Neural progenitor cell (in vitro differentiated cells): ENCODE data around the gene KDM6A. TPM values are rescaled to one million over a fixed set of nuclear protein-coding genes. Genes with fewer than 3 reads are reported as not detected.

ENCODE experiments used
- DNase-seq: peaks from one replicate; pipeline ENCODE4 v3.0.0-alpha.2; 2016; ENCODE audit warnings: low spot score
- H2AFZ ChIP-seq: fragments of 200-600 bp; sonication (generic); replicated peaks from 2 replicates; pipeline ENCODE4 v1.6.1; 2016; ENCODE audit warnings: antibody characterized with exemption
- H3F3A ChIP-seq: fragments of 200-600 bp; sonication (generic); 2 replicates; pipeline ENCODE4 v1.6.1; 2016; ENCODE audit warnings: antibody characterized with exemption, low read depth
- H3K27ac ChIP-seq: fragments of 200-600 bp; sonication (generic); 2 replicates; pipeline ENCODE4 v1.5.1; 2016; ENCODE audit warnings: mild to moderate bottlenecking
- H3K27me3 ChIP-seq: fragments of 200-600 bp; sonication (generic); 2 replicates; pipeline ENCODE4 v1.6.1; 2016; ENCODE audit warnings: mild to moderate bottlenecking, moderate library complexity
- H3K36me3 ChIP-seq: fragments of 200-600 bp; sonication (generic); 2 replicates; pipeline ENCODE4 v1.5.1; 2016
- H3K4me1 ChIP-seq: fragments of 200-600 bp; sonication (generic); 2 replicates; pipeline ENCODE4 v1.6.1; 2016; ENCODE audit warnings: mixed run types
- H3K4me2 ChIP-seq: fragments of 200-600 bp; sonication (generic); 2 replicates; pipeline ENCODE4 v1.6.1; 2016
- H3K4me3 ChIP-seq: fragments of 200-600 bp; sonication (generic); 2 replicates; pipeline ENCODE4 v1.5.1; 2016
- H3K79me2 ChIP-seq: fragments of 200-600 bp; sonication (generic); 2 replicates; pipeline ENCODE4 v1.6.1; 2016; ENCODE audit warnings: low read depth
- H3K9ac ChIP-seq: fragments of 200-600 bp; sonication (generic); 2 replicates; pipeline ENCODE4 v1.6.1; 2016
- H3K9me3 ChIP-seq: fragments of 200-600 bp; sonication (generic); 2 replicates; pipeline ENCODE4 v1.5.1; 2016; ENCODE audit warnings: low read depth
- H4K20me1 ChIP-seq: fragments of 200-600 bp; sonication (generic); 2 replicates; pipeline ENCODE4 v1.6.1; 2016; ENCODE audit warnings: low read depth
- H3K27ac Mint-ChIP-seq: 3 replicates; pipeline ENCODE4 v1.8.0; 2021; ENCODE audit warnings: mixed read lengths
- H3K27me3 Mint-ChIP-seq: 2 replicates; pipeline ENCODE4 v1.8.0; 2022; ENCODE audit warnings: low read depth, mild to moderate bottlenecking, inconsistent platforms, moderate library complexity, mixed read lengths; ENCODE audit not compliant: insufficient read depth
- H3K36me3 Mint-ChIP-seq: 3 replicates; pipeline ENCODE4 v1.8.0; 2021; ENCODE audit warnings: mixed read lengths
- H3K4me1 Mint-ChIP-seq: 3 replicates; pipeline ENCODE4 v1.8.0; 2021; ENCODE audit warnings: mixed read lengths
- H3K4me3 Mint-ChIP-seq: 3 replicates; pipeline ENCODE4 v1.8.0; 2021; ENCODE audit warnings: mild to moderate bottlenecking, moderate library complexity, mixed read lengths
- H3K9me3 Mint-ChIP-seq: 3 replicates; pipeline ENCODE4 v1.8.0; 2020; ENCODE audit warnings: mixed read lengths
- CTCF ChIP-seq: fragments of 200-600 bp; sonication (generic); IDR thresholded peaks from 2 replicates; pipeline ENCODE4 v1.5.1; 2017; ENCODE audit warnings: antibody characterized with exemption, mild to moderate bottlenecking
- EZH2 ChIP-seq: fragments of 200-600 bp; sonication (generic); IDR thresholded peaks from 2 replicates; pipeline ENCODE4 v1.6.1; 2017; ENCODE audit warnings: antibody characterized with exemption, mild to moderate bottlenecking, moderate library complexity
- EZH2phosphoT487 ChIP-seq: fragments of 200-600 bp; sonication (generic); IDR thresholded peaks from 2 replicates; pipeline ENCODE4 v1.6.1; 2017; ENCODE audit warnings: antibody characterized with exemption
- total RNA-seq: library from RNA; depleted of rRNA; stranded (reverse); fragments of >200 nt; gene quantifications from 2 replicates; pipeline ENCODE4 v1.2.3, GENCODE V29; 2015; ENCODE audit warnings: low replicate concordance

The KDM6A gene
- total RNA-seq, 1 donor from 2014 or later, result 56.2 TPM

- H3K4me1 ChIP-seq, result no peaks in the 10 kb centered on the region
- H3K27me3 Mint-ChIP-seq, result no peaks in the 10 kb centered on the region
- H3K36me3 Mint-ChIP-seq, result no peaks in the 10 kb centered on the region
- H3K9me3 ChIP-seq, result peaks cover 3% of the 10 kb centered on the region
- H3K4me3 Mint-ChIP-seq, result no peak overlapping the region
- H3K27me3 ChIP-seq, result no peaks in the 10 kb centered on the region
- DNase-seq, result no peak
- no peak overlapping the region for H2AFZ ChIP-seq
- H3K4me1 Mint-ChIP-seq, result no peaks in the 10 kb centered on the region
- H3F3A ChIP-seq, result no peaks in the 10 kb centered on the region
- H3K4me2 ChIP-seq, result no peak overlapping the region
- H3K9ac ChIP-seq, result no peak overlapping the region
- no peaks in the 10 kb centered on the region for H3K36me3 ChIP-seq
- H3K27ac Mint-ChIP-seq, result no peak overlapping the region
- H3K79me2 ChIP-seq, result no peaks in the 10 kb centered on the region
- no peak overlapping the region for H3K27ac ChIP-seq
- H3K9me3 Mint-ChIP-seq, result peaks cover 5% of the 10 kb centered on the region
- H3K4me3 ChIP-seq, result no peak overlapping the region
- TF ChIP-seq CTCF (no peak), EZH2 (no peak), EZH2phosphoT487 (no peak)
- H4K20me1 ChIP-seq, result no peaks in the 10 kb centered on the region
Measured at GRCh38 chrX:45154462-45154861, 281.5 kb downstream of the KDM6A start.

DNA sequence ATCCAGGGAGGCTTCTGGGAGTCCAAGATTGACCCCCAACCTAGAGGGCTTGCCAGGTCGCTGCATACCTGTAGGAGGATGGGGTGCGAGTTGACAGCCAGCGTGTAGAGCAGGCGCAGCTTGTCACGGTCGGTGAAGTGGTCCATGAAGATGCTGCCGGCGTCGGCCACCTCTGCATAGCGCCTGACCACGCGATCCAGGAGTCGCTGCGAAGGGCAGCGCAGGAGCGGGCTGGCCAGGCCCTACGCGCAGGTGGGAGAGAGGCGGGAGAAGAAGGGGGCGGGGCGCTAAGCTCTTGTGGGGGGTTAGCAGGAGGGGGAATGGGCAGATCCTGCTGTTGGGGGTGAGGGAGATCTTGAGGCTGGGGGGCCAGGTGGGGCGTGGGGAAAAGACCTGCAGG, 284.7 kb downstream of the KDM6A start:
- no peak for DNase-seq
- H3K27ac Mint-ChIP-seq, result no peak overlapping the region
- peaks cover 15% of the 10 kb centered on the region for H3K9me3 Mint-ChIP-seq
- H4K20me1 ChIP-seq, result no peaks in the 10 kb centered on the region
- no peaks in the 10 kb centered on the region for H3K36me3 Mint-ChIP-seq
- no peak overlapping the region for H3K27ac ChIP-seq
- no peak overlapping the region for H3K4me3 ChIP-seq
- peaks cover 3% of the 10 kb centered on the region for H3K27me3 Mint-ChIP-seq
- H3F3A ChIP-seq, result no peaks in the 10 kb centered on the region
- no peak overlapping the region for H3K9ac ChIP-seq
- H3K79me2 ChIP-seq, result no peaks in the 10 kb centered on the region
- H3K4me1 Mint-ChIP-seq, result no peaks in the 10 kb centered on the region
- no peak overlapping the region for H2AFZ ChIP-seq
- H3K4me3 Mint-ChIP-seq, result no peak overlapping the region
- TF ChIP-seq EZH2phosphoT487 (no peak), CTCF (no peak), EZH2 (no peak)
- no peak overlapping the region for H3K4me2 ChIP-seq
- H3K27me3 ChIP-seq, result no peaks in the 10 kb centered on the region
- H3K36me3 ChIP-seq, result no peaks in the 10 kb centered on the region
- peaks cover 8% of the 10 kb centered on the region for H3K9me3 ChIP-seq
- H3K4me1 ChIP-seq, result no peaks in the 10 kb centered on the region

Other genes with a start within 250 kb of the KDM6A start
- gene DUSP21, start 29.2 kb upstream of the KDM6A start, total RNA-seq, result not detected in 2 replicates